ENCODE results near the gene CCR7.
A peak's percentile ranks its signal among the peaks of the same experiment; 100 is the strongest.

Gene CCR7

DNA sequence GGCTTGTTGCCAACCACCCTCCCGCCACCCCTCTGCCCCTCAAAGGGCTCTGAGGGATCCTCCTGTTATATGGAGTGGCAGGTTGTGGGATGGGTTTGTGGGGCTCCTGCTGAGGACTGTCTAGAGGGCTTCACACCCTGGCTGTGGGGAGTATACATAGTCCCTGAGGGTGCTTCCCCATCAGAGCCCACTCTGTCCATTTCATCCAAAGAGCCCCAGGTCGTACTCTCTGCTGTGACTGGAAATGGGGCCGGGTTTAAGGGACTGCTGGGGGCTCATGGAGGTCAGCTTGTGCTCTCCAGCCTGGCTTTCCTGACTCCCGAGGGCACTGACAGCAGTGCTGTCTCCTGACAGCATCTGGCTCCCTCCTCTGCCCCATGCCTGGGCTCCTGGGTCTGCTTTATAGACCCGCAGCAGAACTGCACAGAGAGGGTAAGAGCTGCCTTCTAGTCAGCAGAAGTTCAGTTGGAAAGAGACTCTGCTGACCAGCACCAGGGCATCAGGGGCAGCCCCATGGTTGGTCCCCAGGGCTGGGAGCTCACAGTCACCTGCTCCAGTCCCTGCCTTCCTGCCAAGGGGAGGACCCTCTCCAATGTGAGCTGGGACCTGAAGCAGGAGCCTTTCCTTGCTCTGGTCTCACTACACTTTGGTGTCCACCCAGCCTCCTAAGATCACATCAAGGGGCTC is 46.0 kb downstream of the CCR7 start:
- no peak for DNase-seq (ENCODE audit: low read depth in 1 of 2, low spot score in 1 of 2)

DNA sequence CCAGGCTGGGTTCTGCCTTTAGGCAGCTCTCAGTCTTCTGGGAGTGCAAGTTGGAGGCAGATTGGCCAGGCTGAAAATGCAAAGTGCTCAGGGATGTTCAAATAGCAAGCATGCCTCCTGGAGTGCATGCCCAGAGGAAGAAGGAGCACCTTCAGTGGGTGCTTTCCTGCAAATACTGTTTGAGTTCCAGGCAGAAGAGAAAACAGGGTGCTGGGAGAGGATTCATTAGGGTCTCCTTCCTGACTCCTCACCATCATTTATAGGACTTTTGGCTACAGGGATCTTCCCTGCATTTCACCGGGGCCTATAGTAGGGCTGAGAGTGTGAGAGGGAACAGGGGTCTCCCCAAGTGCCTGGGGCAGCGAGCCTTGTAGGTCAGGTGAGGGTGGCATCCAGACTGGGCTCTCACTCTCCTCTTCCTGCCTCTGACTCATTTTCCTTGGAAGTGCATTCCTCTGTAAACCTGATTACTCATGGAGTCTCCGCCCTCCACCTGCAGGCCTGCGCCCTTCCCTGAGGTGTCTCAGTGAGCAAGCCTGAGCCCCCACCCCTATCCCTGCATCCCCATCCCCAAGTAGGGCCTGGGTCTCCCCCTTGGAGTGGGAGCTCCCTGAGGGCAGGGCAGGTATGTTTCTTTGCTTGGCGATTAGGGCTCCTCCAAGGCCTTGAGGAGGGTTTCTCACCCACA is 46.7 kb downstream of the CCR7 start:
- no peak for DNase-seq (ENCODE audit: low read depth in 1 of 2, low spot score in 1 of 2)

DNA sequence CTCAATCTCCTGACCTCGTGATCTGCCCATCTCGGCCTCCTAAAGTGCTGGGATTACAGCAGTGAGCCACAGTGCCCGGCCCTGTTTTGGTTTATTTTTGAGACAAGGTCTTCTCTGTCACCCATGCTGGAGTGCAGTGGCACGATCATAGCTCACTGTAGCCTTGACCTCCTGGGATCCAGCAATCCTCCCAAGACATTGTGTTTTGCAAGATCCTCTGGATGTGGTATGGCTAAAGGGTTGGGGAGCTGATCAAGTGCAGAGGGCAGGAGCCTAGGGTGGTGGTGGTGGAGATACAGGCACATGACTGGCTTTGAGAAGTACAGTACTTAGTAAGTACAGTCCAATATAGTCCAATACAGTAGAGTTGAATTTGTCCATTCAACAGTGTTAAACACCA is 47.3 kb downstream of the CCR7 start:
- no peak for DNase-seq (ENCODE audit: low read depth in 1 of 2, low spot score in 1 of 2)

DNA sequence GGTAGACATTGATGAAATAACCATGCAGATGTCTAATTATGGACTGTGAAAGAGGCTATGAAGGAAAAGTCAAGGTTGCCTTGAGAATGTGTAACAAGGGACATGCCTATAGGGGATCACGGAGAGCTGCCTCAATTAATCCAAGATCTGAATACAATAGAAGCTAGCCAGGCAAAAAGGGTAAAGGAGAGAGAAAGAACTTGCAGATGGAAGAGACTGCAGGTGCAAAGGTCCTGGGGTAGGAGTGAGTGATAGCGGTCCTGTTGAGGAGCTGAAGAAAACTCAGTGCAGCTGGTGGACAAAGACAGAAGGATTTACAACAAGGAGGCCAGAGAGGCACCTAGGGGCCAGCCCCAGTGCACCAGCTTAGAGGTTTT is 48.0 kb downstream of the CCR7 start:
- DNase-seq (ENCODE audit: low read depth in 1 of 2, low spot score in 1 of 2), result no peak

DNA sequence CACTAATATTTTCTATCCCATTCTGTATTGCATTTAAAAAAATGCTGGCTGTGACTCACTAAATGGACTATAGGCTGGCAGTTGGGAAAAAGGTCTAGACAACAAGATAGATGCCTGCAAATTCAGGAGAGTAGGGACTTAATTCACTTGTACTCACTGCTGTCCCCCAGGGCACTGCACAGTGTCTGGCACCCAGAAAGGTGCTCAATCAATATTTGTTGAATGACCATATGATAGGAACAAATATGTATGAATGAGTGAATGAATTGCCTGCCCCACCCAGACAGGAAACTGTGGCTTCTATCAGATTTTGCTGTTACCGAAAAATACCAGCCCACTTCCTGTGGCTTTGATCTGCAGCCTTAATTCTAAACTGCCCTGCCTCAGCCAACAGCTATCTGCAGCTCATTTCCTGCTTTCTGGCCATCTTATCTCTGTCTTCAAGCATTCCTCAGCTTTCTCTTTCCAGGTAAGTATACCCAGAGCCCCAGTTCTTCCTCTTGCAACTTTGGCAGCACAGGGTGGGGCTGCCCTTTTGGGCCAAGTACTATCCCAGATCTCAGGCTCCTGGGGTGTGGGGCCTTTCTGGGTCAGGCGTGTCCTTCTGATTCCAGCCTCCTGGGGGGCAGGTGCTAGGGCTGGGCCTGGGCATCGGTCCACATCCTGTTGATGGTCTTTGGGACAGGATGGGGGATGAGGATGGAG is 48.5 kb downstream of the CCR7 start:
- DNase-seq (ENCODE audit: low read depth in 1 of 2, low spot score in 1 of 2), result peak in 1 of 2 donors; percentile 50

DNA sequence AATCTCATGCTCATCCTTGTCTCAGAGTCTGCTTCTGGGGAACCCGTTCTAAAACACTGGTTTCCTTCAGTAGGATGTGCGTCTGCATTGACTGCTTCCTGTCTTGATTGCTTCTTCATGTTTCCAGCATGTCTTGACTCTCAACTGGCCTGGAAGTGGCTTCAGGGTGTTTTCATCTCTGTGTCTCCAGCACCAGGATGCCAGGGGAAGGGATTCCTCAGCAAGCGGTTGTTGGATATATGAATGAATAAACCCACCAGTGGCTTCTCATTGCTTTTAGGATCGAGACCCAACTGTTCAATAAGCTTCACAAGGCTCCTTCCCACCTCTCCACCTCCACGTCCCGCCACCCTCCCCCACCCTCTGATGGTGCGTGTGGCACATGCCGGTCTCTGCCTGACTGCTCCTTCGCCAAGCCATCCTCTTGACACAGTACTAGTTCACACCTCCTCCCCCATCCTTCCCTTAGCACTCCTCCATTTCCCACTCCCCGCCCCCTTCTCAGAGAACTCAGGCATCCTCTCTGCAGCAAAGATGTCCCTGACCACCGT is 49.7 kb downstream of the CCR7 start:
- DNase-seq (ENCODE audit: low read depth in 1 of 2, low spot score in 1 of 2), result no peak

DNA sequence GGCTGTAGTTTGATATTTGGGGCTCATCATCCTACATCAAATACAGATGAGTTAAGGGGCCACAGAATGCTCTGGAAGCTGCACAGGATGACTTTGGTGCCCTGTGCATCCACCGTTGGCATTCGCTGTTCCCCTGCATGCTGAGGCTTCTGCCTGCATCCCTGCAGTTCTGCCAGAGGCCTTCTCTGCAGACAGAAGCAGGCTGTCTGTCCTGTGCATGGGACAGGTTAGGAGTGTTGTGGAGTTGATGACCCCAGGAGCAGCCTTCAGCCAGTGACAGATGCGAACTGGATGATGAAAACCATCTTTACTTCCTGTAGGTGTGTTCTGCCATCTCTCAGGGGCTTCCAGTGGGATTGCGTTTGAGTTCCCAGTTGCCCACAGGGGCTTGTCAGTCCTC is 50.3 kb downstream of the CCR7 start:
- DNase-seq (ENCODE audit: low read depth in 1 of 2, low spot score in 1 of 2), result no peak

DNA sequence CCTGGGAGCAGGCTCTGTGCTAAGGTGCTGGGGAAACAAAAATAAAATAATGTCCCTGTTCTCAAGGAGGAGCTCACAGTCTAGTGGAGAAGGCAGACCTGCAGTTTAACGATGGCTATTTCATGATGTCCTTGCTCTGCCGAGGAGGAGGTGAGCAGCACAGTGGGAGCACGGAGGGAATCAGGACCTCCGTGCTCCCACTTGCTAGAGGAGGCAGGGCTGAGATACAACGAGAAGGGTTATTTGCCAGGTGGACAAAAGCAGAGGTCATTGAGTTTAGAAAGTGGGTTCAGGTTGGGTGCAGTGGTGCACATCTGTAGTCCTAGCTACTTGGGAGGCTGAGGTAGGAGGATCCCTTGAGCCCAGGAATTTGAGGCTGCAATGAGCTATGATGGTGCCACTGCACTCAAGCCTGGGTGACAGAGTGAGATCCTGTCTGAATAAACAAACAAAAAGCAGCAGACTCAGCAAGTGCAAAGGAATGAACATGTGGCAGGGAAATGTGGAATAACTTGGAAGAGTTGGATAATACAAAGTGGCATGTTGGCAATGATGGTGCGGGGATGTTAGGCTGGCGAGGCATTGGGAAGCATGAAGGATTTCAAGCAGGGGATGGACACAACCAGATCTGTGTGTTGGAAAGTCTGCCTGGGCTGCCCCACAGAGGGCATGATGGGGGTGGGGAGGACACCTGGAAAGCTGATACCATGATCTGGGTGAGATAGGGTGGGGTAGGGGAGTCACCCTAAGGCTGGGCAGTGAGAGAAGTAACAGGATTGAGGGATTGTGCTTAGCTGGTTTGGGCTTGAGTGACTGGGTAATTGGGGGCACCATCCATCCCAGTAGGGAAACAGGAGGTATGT is 51.0 kb downstream of the CCR7 start:
- no peak for DNase-seq (ENCODE audit: low read depth in 1 of 2, low spot score in 1 of 2)

DNA sequence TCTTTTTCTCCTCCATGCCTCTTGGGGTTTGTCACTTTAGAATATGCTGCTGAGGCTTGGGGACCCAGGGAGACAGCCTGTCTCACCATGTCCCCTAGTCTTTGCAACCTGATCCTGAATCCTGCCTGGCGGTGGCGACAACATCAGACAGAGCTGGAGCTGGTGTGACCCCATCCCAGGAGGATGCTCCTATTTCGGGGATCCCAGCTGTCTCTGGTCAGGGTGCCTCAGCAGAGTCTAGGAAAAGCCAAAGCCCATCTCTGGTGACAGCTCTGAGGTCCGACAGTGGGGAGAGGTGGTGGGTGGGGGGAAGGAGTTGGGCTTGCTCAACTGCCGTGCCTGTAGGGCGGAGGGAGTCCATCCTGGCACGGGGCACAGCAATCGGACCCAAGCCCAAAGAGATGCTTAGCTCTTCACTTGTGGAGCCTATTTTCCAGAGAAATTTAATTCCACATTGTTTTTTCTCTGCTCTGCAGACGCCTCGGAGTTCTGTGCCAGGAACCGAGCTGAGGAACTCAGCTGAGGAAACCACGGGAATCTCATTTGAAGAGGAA is 53.5 kb downstream of the CCR7 start:
- DNase-seq (ENCODE audit: low read depth in 1 of 2, low spot score in 1 of 2), result no peak

DNA sequence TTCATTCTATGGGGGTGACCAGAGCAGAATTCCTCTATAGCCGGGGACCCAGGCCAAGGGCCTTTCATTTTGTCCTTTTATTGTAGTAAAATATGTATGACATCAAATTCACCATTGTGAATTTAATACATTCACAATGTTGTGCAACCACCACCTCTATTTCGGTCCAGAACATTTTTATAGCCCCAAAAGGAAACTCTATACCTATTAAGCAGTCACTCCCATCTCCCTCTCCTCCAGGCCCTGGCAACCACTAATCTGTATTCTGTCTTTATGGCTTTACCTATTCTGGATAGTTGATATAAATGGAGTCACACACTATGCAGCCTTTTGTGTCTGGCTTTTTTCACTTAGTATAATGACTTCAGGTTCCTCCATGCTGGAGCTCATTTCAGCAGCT is 54.1 kb downstream of the CCR7 start:
- DNase-seq (ENCODE audit: low read depth in 1 of 2, low spot score in 1 of 2), result no peak

DNA sequence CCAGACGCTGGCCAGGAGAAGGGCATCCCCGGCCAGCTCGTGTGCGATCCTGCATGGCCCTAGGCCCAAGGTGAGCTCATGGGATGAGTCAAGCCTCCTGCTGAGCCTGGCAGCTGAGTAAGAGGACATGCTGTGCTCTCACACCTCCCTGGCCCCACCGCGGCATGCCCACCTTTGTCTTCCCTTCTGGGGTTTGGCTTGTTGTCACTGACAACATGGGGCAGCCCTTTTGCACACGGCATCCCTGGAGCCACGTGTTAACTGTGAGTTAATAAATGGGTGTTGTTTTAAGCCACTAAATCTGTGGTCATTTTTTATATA is 55.0 kb downstream of the CCR7 start:
- DNase-seq (ENCODE audit: low read depth in 1 of 2, low spot score in 1 of 2), result no peak

DNA sequence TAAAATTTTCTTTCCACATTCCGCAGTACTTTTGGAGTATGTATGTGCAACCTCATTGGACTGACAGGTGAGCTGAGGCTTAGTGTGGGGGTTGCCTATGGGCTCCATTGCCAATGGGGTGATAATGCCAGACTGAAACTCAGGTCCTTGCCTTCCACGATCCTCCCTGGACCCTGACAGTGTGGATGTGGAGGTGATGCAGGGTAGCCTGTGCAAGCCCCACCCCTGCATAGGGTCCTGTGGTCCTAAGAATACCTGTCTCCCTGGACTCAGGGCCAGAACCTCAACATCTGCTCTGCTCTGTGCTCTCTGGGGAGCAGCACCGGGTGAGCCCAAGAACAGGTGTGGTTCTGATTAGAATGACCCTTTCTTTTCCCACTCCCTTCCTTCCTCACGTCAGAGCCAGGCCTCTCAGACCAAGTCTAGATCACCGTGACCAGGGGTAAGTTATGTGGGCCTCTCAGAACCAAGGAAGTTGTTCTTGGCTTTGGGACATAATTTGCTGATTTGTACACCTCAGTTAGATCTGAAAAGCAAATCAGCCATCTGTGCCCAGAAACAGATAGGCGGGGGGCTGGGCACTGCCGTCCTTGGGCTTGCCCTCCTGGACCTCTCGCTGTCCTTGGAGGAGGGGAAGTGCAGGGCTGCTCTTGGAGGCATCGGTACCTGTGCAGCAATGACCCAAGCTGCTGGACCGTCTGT is 55.5 kb downstream of the CCR7 start:
- no peak for DNase-seq (ENCODE audit: low read depth in 1 of 2, low spot score in 1 of 2)

DNA sequence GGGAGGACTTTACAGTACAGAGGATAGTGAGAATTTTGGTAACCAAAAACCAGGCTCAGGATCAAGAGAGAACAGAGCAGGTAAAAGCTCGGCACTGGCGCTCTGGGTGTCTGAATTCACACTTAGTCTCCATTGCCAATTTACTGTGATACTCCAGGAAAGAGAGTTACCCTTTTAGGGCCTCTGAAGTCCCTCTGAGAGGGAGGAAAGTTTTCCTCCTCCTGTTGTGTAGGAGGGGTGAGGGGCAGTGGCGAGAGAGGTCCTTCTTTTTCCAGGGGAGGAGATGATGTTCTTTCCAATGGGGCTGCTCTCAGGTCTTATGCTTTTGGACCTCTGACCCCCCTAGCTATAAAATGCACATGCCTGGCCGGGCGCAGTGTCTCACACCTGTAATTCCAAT is 58.5 kb downstream of the CCR7 start:
- DNase-seq (ENCODE audit: low read depth in 1 of 2, low spot score in 1 of 2), result no peak
